Measurements from ENCODE around the gene SOCS2. TPM values are rescaled to one million over a fixed set of nuclear protein-coding genes. Genes with fewer than 3 reads are reported as not detected.

SOCS2 gene
- total and polyA plus RNA-seq, 2 of the 8 experiments (the other 6 are each of a cell fraction or from before 2014, with no cell fraction given) = 14.5 to 18.0 TPM

DNA sequence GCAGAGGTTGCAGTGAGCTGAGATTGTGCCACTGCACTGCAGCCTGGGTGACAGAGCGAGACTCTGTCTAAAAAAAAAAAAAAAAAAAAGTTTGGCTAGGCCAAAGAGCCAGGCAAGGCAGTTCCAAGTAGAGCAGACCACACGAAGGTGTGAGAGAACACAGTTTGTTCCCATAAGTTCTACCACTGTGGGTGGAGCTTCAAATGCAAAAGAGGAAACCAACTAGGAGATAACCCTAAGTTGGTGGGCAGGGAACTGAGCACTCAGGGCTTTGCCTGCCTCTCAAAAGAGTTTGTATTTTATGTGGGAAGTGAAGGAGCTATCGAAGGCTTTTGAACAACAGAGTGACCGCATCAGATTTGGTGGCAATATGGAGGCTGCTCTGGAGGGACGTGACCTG, 15.1 kb downstream of the SOCS2 start (continued):
- TF ChIP-seq GABPA (IDR thresholded peaks at IDR 0.05; ENCODE audit: borderline replicate concordance, insufficient read depth, low read length) (no peak), POLR2AphosphoS5 (IDR thresholded peaks at IDR 0.05; ENCODE audit: low read depth, low read length) (no peak), ZNF274 (IDR thresholded peaks at IDR 0.05; ENCODE audit: borderline replicate concordance, extremely low read depth, low read length) (no peak), SP1 (IDR thresholded peaks at IDR 0.05; ENCODE audit: low read depth, low read length) (no peak), TEAD4 (IDR thresholded peaks at IDR 0.05; ENCODE audit: low read depth, low read length) (no peak)
